ENCODE results near the gene NPBWR2.

Gene NPBWR2, protein sequence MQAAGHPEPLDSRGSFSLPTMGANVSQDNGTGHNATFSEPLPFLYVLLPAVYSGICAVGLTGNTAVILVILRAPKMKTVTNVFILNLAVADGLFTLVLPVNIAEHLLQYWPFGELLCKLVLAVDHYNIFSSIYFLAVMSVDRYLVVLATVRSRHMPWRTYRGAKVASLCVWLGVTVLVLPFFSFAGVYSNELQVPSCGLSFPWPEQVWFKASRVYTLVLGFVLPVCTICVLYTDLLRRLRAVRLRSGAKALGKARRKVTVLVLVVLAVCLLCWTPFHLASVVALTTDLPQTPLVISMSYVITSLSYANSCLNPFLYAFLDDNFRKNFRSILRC

DNA sequence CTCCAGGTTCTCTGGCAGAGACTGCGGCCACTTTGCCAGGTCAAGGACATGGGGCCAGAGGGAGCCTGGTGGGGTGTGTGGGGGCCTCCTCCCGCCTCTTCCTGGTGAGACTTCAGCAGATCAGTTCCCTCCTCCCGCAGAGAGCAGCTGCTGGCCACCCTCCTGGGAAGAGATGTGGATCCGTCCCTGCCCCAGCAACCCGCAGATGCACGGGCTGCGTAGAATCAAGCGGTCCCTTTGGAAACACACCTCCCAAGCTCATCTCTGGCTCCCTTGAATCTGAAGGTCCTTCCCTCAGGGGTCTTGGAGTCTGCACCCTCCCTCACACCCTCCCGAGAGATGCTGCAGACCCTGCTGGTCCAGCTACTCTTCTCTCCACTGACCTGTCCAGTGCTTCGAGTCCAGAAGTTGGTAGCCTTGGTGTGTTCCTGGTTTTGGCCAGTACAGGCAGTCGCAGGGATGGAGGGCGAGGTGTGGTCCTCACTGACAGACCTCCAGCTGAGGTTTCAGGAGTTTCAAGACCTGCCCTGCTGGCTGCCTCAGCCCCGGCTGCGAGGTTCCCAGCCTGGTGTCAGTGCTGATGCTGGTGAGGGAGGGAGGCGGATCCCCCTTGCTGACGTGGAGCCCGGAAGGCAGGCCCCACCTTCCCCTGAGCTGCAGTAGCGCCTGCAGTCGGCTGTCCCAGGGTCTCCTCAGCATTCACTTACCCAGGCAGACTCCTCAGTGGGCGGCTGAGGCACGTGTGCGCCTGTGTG, at the start of gene NPBWR2:
Gene NPBWR2 (minus strand): TSS at position 585 of the 755 bp plus-strand sequence. CDS start 734 bp downstream, outside the sequence.
- no peak for ATAC-seq

DNA sequence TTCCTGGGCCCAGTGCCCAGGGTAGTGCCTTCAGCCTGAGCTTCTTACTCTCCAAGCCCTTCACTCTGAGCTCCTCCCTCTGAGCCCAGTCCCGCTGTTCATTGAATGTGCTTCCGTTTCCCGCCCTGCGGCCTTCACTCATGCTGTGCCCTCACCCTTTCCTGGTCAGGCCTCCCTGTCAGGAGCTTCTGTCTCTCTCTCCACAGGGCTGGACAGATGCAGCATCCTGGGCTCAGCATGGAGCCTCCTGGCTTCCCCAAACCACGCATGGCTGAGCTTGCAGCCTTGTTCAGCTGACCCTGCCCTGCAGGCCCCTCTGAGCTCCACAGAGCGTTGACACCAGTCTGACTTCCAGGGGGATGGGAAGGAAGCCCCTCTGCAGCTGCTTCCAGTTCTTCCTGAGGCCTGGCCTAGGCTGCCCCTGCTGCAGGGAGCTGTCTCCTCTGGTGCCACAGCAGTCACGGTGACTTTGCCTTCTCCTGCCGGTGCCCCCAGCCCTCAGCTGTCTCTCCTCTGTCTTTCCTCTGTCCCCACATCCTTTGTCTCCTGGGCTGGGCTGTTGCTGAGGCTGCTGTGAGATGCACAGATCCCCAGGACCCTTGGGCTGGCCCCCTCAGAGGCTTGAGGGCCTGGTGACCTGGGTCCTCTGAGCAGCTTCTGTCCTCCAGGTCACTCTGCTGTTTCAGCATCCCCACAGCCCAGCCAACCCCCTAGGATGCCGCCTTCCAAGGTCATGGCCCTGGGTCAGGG, 48.9 kb upstream of the NPBWR2 start:
- no peak for ATAC-seq

DNA sequence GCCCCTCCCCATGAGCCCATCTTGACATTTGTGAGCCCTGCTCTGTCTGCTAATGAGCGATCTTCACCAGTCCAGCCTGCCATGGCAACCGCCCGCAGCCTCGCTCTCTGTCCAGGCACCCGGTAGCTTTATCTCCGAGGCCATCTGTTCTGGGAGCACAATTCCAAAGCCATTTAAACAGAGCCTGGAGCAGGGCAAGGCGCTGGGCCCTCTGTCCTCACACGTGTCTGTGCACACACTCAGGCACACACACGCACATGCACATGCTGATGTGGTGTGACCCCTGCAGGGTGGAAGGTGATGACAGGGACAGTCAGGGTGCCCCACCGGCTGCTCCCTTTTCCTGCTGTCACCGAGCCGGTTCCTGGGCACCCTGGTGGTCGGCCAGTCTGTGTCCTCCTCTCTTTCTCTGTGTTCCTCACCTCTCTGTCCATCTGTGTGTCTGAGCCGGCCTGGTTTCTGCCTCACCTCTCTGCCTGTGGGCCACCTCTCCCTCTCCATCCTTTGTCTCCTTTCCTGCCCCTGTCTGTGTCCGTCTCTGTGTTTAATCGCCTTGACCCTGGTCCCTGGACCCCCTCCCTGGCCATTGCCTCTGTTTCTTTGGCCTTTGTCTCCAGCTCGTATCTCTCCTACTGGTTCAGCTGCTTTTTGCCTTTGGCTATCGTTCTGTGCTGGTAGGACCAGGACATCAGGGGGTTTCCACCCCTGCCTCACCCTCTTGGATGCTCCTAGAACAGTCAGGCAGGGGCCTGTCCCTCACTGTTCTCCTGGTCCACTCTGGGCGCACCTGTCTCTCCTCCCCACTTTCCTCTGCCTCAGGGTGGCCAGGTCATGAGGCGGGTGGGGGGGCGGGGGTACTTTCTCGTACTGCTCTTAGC, 48.1 kb upstream of the NPBWR2 start:
- ATAC-seq, result no peak

DNA sequence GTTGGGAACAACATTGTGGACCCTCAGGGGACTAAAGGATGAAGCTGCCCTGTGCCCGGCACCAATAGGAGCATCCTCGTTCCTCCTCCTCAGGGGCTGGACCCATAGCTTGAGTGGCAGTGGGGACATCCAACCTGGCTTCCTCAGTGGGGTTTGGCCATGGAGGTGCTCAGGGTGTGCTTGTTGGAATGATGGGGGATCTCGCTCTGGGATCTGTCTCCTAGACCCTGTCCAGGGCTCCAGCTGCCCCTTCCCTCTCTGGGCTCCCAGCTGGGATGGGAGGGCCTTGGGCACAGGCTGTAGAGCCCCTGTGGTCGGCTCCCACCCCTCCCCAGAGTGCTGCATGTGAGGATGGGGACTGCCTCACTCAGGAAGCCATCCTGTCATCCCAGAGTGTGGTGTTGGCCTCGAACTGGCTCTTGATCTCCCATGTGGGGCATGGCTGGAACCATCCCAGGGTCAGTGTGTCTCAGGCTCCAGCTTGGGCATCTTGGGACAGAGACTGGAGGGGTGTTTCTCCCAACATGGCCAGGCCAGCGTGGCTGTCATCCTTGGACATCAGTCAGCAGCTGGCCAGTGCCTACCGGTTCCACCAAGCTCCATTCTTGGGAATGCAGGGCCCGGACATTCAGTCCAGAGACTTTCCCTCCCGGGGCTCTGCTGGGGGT, 47.4 kb upstream of the NPBWR2 start:
- ATAC-seq, result no peak

DNA sequence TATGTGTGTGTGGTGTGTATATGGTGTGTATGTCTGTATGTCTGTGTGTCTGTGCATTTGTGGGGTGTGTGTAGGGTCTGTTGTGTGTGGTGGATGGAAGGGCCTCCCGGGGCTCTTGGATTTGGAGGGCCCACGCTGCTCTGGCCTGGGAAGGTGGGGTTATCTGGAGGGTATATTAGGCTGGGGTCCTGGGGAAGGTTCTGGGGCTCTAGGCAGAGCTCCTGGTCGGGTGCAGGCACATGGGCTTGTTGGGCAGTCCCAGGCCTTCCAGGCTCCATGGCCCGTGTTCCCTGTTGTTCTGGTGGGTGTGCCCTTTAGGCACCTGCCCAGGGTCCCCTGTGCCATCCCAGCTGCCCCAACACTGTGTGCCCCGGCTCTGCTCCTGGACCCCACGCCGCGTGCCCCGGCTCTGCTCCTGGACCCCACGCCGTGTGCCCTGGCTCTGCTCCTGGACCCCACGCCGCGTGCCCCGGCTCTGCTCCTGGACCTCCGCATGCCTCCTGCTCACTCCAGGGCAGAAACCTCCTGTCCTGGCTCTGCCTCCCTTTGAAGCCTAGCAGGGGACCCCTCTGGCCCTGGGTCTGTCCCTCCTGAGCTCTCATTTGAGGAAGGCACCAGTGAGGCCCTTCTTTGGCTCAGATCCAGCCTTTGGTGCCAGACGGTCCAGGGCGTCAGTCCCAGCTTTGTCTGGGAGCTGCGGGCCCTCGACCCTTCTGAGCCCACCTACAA, 46.7 kb upstream of the NPBWR2 start:
- ATAC-seq, result no peak

DNA sequence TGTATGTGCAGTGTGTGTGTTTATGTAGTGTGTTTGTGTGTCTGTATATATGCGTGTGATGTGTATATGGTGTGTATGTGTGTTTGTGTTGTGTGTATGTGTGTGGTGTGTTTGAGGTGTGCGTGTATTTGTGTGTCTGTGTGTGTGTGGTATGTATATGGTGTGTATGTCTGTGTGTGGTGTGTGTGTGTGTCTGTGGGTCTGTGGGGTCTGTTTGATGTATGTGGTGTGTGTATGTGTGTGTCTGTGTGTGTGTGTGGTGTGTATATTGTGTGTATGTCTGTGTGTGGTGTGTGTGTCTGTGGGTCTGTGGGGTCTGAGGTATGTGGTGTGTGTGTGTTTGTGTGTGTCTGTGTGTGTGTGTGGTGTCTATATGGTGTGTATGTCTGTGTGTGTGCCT, 46.0 kb upstream of the NPBWR2 start:
- ATAC-seq, result no peak

DNA sequence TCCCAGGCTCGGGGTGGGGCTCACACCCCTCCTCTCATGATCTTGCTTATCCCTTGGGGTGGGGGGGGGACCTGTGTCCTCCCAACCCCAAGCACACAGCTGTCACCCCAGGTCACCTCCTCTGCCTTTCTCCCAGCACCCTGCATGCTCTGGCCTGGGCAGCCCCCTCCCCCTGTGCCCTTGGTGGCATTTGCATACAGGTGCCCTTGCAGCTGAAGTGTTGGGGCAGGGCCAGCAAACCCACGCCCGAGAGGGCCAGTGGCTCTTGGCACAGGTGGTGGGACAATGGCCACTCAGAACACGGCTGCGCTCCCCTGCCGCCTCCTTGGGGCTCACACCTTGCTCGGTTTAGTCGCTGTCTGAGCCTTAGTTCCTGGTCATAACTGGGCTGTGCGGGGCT, 45.5 kb upstream of the NPBWR2 start:
- no peak for ATAC-seq

DNA sequence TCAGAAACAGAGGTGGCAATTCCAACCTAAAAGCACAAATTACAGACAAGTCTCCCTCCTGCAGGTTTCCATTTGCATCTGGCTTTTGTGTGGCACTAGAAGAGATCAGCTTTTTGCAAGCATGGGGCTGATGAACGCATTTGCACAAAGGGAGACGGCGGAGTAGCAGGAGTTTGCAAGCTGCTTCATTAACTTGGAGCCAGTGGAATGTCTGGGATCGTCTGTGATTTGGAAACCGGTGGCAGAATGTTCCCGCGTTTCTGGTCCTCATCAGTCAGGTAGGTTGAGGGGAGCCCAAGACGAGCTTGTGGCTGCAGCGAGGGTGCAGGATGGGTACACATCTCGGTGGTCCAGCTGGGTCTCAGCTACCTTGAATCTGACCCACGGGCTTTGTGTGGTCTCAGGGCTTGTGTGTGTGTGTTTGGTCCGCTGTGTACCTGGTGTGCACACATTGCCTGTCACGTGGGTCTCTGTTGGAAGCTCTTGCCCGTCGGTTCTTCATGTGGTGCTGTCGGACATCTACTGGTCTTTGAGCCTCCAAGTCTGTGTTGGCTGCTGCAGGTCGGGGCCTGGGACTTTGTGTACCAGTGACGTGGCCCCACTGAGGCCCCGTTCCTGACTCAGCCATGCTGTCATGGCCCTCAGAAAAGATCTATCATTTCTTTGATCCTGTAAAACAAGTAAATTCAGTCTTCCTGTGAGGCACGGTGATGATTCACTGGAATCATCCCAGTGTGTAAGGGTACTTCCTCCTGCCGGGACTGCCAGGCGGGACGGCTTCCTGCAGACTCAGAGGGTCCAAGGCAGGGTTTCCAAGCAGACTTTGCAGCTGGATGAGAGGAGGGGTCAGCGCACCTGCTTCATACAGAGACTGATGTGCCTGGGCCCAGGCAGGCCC, 44.5 kb upstream of the NPBWR2 start:
- ATAC-seq, result no peak

DNA sequence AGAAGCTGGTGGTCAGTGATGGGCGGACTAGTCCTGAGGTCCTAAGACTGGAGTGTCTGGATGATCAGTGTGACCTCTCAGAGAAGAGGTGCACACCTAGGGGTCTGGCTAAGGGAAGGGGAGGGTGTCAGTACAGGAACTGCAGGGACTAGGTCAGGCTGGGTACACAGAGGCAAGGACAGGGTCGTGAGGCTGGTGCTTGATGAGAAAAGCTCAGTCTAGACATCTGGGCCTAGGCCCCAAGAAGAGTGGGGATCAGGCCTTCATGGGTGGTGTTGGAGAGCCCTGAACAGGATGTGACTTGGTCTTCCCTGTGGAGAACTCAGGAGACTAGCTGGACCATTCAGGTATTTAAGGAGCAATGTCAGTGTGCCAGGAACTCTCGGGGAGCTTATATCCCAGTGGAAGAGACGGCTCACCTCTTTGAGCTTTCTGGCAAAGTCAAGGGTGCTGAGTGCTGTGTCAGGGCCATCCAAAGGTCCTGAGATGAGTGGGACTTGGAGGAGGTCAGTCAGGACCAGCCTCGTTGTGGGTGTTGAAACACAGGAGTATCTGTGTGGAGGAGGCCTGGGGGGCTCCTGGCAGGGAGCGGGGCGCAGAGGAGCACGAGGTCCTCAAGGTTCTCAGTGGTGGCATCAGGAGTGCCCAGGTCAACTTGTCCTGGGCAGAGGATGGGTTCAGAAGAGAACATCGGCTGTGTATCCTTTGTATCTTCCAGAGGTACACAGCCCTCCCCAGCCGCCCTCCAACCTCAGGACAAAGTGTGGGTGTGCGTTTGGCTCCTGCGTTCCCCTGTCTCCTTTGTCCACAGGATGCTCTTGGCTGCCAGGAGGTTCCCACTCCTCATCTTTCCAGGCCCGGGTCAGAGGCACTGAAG, 43.6 kb upstream of the NPBWR2 start:
- no peak for ATAC-seq

DNA sequence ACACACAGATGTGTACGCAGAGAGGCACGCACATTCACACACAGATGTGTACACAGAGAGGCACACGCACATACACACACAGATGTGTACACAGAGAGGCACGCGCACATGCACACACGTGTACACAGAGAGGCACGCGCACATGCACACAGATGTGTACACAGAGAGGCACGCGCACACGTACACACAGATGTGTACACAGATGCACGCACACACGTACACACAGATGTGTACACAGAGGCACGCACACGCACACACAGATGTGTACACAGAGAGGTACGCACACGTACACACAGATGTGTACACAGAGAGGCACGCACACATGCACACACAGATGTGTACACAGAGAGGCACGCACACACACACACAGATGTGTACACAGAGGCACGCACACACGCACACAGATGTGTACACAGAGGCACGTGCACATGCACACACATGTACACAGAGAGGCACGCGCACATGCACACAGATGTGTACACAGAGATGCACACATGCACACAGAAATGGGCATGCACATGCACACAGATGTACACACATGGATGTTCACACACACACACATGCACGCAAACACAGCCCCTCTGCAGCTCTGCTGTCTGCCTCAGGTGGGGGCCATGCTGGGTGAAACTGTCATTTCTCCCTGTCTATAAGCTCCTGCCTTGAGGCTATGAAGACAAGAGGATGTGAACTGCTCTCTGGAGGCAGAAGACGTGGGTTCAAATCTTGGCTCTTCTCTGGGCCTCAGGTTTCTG, 42.6 kb upstream of the NPBWR2 start:
- no peak for ATAC-seq

DNA sequence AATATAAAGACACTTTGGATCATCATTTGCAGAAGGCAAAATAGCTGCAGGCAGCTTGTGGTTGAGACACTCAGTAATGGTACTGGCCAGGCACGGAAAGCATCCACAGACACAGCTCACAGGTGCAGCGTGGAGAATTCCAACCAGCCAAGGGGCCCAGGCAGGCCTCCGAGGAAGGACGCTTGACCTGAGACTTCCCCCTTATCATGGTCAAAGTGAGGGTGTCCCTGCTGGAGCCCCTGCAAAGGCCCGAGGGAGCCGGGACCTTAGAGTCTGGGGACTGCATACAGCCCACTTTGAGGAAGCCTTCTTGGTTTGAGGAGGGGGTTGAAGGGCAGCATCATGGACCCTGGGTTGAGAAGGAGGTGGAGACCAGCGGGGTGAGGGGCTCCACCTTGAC, 41.8 kb upstream of the NPBWR2 start:
- no peak for ATAC-seq

DNA sequence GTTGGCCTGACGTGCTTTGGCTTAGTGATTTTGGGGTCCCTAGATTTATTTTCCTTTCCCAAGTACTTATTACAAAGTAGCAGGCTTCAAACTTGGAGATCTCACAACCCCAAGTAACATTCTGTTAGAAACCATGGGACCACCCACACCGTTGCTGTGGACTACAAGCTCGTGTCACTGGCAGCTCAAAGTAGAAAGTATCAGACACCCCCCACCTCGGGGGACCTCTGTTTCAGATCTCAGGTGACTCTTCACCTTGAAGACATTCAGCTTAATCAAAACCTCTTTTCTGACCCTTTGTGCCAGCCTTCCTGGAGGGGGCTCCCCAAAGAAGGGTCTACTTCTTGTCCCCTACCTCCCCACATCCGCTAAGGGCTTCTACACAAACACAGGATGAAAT, 41.2 kb upstream of the NPBWR2 start:
- ATAC-seq, result no peak

DNA sequence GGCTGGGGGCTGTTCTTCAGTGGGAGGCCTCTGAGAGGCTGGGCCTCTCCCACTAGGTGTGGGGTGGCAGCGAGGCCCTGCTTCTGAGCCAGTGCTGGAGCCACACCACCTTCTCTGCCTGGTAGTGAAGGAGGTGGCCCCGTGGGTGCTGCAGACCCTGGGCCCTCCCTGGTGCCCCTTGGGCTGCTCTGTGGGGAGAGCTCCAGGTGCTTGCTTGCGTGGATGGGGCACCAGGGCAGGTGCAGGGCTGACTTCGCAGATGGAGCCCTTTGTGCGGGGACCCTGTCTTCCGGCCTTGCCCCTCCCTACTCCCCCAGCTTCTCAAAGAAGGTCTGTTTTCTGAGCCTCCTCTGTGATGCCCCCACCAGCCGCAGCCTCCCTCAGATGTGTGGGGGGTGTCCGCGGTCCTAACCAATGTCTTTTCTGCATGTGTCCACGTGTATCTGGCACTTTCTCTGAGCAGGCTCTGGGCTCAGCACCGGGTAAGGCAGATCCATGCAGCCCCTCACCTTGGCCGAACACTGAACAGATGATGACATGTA, 39.6 kb upstream of the NPBWR2 start:
- ATAC-seq, result no peak

DNA sequence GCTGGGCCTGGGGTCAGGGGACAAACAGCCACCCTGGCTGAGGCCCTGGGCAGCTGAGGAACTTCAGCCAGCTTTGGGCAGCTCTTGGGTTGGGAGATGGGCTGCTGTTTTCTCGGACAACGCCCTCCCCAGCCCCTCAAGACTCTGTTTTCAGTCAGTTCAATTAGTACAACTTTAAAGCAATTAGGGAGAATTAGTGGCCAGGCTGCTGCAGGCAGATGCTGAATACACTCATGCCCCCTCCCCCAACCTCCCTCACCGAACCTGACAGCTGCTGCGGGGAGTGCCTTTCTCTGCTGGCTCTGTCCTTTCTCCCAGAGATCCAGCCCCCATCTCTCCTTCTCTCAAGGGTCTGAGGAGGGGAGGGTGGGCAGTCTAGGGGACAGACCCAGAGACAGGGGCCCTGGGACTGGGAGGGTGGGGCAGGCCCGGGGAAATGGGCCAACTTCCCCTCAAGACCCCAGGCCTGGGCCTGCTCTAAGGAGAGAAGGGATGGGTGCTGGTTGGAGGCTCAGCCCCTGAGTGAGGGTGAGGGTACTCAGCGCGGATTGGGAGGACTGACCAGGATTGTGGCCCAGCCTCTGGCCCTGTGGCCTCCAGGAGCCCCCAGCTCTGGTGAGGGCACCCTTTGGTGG, 39.1 kb upstream of the NPBWR2 start:
- no peak for ATAC-seq

DNA sequence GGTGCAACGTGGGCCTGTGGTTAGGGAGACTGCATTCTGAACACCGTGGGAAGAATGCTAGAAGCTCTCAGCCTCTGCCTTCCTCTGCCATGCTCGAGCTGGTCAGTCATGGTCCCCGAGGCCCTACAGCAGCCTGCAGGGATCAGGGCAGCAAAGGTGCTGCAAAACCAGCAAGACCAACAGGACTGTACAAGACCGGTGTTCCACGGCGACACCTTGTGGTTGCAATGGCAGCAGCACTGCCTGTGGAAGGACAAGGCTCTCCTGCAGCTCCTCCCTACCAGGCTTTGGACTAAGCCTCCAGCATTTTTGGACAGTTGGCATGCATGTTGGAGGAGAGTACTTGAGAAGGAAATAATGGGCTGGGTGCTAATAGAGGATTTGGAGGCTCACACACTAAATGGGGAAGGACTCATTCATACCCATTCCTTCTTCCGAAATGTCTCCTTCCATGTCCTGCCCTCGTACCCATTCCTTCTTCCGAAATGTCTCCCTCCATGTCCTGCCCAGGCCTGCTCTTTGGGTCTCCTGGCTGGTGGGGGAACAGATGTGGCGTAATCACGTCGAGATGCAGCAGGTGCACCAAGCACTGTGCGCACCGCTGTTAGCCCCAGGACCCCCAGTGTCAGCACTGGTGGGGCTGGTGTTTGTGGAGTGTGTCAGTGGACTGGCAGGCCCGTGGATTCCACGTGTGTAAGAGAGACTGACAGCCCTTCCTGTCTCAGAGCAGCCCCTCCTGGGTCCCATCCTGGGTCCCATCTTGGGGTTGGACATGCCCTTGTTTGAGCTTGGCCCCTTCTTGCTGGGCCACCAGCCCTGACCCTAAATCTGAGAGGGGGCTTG, 38.3 kb upstream of the NPBWR2 start:
- no peak for ATAC-seq

DNA sequence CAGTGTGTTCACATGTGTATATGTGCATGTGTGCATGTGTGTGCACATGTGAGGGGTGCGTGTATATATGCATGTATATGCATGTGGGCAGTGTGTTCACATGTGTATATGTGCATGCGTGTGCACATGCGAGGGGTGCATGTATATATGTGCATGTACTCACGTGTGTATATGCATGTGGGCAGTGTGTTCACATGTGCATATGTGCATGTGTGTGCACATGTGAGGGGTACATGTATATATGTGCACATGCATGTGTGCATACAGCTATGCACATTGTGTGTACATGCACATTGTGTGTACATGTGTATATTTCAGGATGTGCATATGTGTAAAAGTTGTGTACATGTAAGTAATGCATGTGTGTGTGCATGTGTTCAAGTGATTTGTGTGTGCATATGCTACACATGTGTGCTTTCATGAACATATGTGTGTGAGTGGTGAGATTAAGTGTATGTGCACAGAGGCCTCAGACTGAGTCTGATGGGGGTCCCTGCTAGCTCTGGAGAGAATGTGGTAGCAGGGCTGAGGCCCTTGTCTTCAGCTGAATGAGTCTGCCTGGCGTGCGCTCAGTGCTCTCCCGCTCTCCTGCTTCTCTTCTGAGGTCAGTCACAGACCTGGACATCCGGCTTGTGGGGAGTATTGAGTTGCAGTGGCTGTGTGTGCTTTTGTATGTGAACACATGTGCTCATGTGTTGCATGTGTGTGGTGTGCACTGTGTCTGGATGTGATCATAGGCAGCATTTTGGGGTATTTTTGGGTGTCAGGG, 37.0 kb upstream of the NPBWR2 start:
- ATAC-seq, result no peak

Measured in activated CD4-positive, CD25-positive, alpha-beta regulatory T cell treated with anti-CD3 and anti-CD28 coated beads, Interleukin-2, amount 50 U/mL, for 24 hours (primary cell).